GM18519 (cell line): ENCODE data around the gene FIS1.
"Not testable (repeated sequence)": the region's sequence is repeated elsewhere in the genome, so short reads cannot be mapped to it uniquely, and the experiment has no call there.

ENCODE experiments used
- ATAC-seq: cut with Tn5 transposase; IDR thresholded peaks from one replicate; pipeline ENCODE4 v1.9.1; 2021; ENCODE audit warnings: mild to moderate bottlenecking, moderate library complexity; ENCODE audit not compliant: unreplicated experiment, low FRiP score

Gene FIS1

DNA sequence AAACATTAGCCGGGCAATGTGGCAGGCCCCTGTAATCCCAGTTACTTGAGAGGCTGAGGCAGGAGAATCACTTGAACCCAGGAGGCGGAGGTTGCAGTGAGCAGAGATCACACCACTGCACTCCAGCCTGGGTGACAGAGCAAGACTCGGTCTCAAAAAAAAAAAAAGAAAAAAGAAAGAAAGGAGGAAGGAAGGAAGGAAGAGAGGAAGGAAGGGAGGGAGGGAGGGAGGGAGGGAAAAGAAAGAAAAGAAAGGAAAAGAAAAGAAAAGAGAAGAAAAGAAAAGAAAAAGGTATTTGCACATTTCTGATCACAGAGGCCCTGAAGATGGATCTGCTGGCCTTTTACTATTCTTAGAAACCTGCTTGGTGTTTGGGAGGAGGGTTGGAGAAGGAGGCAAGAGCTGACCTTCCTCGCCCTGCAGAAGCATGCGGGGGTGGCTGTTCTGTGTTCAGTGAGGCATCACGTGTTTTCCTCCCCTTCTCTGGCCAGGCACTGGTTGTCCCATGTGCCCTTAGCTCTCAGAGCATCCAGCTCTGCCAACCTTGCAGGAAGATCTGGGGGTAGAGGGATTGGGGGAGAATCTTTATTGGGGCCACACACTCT, 19.3 kb upstream of the FIS1 start:
- not testable (repeated sequence) for ATAC-seq

DNA sequence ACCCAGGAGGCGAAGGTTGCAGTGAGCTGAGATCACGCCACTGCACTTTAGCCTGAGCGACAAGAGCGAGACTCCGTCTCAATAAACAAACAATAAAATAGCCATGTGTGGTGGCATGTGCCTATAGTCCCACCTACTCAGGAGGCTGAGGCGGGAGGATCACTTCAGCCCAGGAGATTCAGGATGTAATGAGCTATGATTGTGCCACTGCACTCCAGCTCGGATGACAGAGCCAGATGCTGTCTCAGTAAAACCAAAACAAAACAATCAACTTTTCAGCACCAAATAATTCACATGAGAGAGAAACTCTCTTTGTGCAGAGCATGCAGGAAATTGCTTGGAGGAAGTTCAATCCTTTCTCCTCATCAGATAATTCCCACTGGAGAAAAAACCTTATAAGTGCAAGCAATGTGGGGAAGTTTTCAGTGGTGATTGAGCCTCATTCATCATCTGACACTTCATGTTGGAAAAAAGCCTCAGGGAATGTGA, 13.4 kb upstream of the FIS1 start:
- no peak for ATAC-seq

DNA sequence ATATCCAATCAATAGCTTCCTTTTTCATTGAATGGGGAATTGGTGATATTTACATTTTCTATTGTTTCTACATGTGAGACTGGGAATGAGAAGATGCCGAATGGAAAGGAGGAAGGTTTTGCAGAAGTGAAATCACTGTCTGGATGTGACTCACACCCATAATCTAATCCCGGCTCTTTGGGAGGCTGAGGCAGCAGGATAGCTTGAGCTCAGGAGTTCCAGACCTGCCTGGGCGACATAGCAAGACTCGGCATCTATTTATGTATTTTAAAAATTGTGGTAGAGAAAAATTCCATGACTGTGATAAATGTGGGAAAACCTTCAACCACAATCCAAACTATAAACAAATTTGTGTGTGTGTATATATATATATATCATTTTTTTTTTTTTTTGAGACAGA, 10.9 kb upstream of the FIS1 start:
- ATAC-seq, result no peak

DNA sequence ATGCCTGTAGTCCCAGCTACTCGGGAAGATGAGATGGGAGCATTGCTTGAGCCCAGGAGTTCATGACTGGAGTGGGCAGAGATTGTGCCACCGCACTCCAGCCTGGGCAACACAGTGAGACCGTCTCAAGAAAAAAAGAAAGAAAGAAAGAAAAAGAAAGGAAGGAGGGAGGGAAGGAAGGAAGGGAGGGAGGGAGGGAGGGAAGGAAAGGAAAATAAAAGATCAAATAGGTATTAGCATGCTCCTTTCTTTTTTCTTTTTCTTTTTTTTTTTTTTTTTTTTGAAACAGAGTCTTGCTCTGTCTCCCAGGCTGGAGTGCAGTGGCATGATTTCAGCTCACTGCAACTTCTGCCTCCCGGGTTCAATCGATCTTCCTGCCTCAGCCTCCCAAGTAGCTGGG, 8.3 kb upstream of the FIS1 start:
- not testable (repeated sequence) for ATAC-seq

DNA sequence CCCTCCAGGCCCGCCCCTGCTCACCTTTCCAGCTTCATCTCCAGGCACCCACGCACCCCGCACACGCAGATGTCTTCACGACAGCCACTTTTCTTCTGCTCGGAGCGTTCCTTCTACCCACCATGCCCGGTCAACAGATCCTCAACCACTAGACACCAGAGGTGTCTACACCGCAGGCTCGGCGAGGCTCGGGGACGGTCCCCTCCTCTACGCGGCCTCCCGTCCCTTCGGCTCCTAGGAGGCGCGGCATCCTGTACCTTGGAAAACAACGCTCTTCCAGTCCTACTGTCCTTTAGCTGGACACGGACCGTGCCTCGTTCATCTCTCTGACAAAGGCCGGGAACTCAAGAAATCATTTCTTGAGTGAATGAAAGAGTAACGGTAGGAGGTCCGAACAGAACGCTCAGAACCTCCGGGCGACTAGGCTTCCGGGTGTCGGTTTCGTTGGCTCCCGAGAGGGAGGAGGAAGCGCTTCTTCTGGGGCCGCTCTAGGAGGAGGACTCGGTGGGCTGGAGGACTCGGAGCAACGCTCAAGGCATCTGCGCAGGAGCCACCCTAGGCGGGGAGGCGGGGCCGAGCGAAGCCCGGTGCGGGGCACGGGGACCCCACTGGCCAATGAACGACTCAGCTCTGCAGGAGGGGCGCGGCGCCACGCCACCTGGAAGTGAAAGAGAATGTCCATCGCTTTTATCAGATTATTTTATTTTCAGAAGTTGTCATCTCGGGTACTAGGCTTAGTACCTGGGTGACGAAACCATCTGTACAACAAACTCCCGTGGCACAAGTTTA, 7.2 kb upstream of the FIS1 start:
- ATAC-seq, result peak; percentile 89

DNA sequence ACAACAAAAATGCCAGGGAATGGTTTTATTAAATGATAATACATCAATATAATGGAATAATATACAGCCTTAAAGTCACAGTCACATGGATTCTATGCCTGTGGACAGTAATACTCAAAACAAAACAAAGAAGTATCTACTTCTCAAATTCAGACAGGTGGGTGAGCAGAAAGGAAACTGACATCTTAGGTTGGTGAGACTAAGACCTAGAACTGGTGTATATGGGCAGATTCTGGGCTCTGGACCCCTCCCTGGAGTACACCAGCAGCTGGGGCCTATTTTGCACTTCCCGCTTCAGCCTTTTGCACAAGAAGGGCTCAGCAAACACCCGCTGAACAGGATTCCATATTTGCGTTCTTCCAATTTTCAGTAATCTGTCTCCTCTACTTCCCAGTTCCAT, 5.4 kb upstream of the FIS1 start:
- no peak for ATAC-seq

DNA sequence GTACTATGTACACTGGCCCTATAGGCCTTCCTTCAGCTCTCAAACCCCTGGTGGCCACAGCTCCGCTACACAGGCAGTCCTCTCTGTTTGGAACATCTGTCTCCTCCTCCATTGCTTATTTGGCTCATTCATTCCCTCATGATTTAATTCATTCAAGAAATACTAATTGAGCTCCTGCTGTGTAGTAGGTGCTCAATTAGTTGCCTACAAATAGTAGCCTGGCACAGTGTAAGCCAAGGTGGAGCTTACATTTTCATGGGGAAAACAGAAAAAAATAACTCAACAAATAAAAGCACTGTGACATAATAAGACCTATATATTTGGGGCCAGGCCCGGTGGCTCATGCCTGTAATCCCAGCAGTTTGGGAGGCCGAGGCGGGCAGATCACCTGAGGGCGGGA, 3.4 kb upstream of the FIS1 start:
- ATAC-seq, result no peak

DNA sequence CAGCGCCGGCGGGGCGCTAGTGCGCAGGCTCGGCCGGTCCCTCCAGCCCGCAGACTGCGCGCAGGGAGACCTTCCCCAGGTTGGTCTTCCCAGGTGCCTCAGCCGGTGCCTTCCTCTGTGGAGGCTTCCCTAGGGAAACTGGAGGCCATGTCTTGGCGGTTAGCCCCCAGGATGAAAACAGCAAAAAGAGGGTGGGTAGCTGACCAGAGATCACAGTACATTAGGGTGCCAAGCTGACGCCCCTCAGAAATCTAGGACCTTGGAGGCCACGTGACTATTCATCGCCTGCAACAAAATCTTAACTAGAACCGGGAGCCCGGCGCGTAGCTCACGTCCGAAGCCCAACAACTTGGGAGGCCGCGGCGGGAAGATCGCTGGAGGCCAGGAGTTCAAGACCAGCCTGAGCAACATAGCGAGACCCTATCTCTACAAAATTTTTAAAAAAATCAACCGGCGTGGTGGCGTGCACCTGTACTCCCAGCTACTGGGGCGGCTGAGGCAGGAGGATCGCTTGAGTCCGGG, 327 bp upstream of the FIS1 start:
- ATAC-seq, result no peak

DNA sequence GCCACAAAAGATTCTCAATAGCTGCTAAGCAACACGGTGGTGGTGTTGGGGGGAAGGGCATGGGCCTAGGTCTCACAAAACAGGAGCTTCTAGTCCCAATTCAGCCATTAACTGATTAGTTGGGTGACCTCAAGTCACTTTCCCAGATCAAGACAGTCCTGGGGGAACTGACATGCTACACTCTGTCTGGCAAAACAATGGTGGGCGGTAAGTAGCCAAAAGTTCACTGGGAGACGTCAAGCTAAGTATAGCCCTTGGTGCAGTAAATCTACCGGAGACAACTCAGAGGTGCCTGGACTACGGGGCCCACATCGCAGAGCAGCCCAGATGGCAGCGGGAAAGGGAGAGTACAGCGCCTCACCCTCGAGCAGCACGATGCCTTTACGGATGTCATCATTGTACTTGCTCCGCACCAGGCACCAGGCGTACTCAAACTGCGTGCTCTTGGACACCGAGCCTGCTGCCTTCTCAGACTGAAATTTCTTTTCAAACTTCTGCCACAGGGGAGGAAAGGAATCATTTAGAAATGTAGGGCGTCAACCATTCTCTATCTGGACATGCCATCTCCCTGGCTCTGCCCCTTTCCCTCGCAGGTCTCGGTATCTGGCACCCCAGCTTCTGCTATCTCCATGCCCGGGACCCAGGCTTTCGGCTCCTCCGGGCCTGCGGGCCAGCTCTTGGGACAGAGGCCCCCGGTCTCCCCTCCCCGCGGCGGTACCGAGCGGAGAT, 1.1 kb downstream of the FIS1 start:
- ATAC-seq, result no peak

DNA sequence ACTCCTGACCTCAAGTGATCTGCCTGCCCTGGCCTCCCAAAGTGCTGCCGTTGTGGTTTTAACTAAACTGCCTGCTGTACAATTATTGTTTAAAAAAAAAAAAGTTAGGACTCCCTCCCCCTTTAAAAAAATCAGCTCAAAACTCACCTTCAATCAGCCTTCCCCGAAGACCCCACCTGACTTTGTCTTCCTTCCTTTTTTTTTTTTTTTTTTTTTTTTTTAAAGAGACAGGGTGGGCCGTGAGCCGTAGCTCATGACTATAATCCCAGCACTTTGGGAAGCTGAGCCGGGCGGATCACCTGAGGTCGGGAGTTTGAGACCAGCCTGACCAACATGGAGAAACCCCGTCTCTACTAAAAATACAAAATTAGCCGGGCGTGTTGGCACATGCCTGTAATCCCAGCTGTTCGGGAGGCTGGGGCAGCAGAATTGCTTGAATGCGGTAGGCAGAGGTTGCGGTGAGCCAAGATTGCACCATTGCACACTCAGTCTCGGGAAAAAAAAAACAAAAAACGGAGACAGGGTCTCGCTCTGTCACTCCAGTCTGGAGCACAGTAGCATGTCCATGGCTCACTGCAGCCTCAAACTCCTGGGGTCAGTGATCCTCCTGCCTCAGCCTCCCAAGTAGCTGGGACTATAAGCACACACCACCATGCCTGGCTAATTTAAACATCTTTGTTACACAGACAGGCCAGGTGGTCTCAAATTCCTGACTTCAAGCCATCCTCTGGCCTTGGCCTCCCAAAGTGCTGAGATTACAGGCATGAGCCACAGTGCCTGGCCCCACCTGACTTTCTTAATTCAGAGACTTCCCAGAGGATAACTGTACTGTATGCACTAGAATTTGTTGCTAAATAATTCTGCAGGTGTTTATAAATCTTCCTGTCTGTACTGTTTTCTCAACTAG, 3.2 kb downstream of the FIS1 start:
- ATAC-seq, result no peak

DNA sequence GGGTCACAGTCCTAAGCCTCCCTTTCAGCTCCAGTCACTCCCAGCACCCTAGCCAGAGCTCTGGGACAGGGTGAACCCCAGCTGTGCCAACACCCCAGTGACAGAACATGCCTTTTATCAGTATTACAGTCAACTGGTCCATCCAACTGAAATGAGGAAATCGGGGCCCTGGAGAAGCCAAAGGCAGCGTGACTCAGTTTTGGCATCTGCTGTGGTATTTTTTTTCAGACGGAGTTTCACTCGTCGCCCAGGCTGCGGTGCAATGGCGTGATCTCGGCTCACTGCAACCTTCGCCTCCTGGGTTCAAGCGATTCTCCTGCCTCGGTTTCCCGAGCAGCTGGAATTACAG, 3.9 kb downstream of the FIS1 start:
- ATAC-seq, result no peak

DNA sequence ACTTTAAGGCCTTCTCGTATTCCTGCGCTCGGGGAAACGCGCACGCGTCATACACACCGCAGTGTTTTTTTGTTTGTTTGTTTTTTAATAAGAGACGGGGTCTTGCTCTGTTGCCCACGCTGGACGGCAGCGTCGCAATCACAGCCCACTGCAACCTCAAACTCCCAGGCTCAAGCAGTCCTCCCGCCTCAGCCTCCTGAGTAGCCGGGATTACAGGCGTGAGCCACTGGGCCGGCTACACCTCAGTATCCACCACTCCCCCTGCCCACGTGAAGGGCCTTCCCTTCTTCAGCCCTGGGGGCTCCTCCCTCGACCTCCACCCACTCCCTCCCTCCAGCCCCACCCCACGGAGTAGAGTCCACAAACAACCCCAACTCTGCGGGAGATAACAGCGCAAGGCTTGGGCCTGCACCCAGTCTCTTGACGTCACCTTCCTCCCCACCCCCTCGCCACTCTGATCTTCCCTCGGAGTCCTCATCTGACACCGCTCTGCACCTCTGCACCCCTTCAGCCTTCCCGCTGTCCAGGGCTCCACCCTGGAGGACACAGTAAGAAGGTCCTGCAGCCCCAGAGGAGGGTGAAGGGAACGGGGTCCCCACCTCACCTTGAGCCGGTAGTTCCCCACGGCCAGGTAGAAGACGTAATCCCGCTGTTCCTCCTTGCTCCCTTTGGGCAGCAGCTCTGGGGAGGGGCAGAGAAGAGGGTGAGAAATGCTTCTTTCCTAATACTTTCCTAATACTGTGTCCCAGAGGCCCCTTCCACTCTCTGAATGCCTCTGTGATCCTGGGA, 4.5 kb downstream of the FIS1 start:
- ATAC-seq, result no peak

DNA sequence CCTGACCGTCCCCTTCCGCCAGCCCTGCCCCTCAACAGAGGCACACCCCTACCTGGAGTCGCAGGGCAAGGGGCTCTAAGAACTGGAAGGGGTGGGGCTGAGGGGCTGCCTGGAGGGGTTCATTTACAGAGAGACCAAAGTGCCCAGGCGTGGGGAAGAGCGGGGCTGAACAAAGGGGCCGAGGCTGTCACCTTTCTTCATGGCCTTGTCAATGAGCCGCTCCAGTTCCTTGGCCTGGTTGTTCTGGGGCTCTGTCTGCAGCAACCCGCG, 5.0 kb downstream of the FIS1 start:
- ATAC-seq, result no peak

DNA sequence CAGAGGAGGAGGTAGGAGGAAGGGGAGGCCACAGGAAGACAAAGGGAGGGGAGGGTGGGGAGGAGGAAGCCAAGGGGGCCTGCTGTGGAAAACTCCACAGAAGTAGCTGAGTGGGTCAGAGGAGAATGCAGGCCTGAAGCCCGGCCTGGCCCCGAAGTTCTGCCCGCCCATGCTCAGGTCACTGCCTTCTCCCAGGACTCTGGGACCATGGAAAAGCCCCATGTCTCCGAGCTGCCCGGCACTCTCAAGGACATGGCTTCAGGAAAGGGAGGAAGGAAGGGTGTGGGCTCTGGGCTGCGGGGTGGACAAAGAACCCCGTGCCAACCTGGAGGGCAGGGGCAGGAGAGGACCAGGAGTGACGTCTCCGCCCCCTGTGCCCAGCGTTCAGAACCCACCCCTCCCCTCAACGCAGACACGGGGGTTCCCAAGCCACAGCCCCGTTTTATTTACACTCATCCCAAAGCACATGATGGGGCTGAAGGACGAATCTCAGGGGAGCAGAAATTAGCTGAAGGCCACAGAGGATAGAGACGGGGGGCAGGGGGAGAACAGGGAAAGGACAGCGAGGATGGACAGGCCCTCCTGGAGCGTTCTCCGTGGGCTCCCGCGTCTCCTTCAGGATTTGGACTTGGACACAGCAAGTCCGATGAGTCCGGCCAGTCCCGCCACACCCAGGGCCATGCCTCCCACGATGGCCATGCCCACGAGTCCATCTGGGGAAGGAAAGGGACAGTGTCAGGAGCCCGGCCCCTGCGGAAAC, 5.5 kb downstream of the FIS1 start:
- no peak for ATAC-seq

DNA sequence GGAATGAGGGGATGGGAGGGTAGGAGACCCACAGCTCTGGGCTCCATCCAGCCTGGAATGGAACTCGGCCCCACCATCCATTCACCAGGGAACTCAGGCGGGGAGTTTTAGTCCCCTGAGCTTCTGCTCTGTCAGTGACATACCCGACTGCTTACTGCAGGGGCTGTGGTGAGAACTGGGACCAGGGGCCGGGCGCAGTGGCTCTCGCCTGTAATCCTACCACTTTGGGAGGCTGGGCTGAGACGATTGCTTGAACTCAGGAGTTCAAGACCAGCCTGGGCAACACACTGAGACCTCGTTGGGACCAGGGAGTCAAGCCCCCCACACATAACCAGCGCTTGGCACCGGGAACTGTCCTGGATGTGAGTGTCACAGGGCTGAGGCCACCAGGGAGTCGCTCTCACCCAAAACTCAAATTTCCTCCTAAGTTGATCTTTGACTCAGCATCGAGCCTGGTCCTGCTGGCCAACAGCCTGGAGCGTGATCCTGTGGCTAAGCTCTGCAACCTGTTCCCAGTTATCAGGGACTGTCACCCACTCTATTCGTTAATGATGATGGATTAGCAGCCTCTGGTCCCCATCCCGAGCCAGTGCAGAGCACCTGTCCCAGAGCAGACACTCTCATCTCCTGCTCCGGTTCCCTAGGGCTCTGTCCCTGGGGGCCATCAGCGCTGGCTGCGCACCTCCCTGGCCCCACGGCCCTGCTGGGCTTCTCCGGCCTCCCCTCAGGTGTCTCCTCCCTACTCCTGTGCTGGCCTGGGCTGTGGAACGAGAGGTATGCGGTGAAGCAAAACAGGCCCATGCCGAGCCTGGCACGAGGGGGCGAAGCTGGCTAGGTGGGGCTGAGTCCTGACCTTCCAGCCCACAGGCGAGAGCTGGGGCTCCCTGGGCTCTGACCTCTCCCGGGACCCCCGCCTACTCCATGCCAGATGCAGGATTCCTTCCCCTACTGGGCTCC, 6.4 kb downstream of the FIS1 start:
- ATAC-seq, result no peak

DNA sequence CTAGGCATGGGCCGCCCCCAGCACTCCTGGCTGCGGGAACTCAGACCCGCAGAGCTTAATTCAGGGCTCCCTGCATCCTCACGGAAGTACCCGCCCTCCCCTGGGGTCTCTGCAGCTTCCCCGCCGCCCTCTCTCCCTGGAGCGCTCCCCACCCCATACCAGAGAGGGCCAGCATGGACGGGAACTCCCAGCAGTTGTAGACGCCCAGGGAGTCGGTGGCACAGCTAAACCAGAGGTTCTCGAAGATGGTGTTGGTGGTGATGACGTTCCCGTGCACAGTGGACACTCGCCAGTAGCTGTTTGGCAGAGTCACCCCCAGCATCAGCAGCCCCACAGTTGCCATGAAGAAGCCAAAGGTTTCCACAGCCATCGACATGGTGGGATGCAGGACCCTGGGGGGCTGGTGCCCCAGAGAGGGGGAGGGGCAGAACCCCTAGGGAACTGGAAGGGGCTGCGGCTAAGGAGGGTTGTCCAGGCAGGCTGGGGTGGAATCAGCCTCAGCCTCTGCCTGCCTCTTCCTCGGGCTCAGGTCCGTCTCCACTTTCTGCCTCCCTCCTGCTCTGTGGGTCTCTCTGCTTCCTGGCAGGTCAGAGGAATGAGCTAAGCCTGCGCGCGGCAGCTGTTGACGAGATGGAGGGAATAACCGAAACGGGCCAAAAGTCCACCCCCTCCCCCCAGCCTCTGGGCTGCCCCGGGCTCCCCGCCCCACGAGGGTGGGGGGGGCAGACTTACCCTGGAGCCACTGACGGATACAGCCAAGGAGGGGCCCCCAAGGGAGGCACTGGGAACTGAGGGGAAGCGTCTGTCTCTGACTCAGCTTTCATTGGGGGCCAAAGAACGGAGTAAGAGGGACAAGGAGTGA, 7.4 kb downstream of the FIS1 start, which contains the start of gene CLDN15:
Gene CLDN15, minus strand, starts transcription at position 597 of the 862 bp plus-strand sequence. Its CDS starts 221 bp downstream, at position 376.
- ATAC-seq, result no peak

DNA sequence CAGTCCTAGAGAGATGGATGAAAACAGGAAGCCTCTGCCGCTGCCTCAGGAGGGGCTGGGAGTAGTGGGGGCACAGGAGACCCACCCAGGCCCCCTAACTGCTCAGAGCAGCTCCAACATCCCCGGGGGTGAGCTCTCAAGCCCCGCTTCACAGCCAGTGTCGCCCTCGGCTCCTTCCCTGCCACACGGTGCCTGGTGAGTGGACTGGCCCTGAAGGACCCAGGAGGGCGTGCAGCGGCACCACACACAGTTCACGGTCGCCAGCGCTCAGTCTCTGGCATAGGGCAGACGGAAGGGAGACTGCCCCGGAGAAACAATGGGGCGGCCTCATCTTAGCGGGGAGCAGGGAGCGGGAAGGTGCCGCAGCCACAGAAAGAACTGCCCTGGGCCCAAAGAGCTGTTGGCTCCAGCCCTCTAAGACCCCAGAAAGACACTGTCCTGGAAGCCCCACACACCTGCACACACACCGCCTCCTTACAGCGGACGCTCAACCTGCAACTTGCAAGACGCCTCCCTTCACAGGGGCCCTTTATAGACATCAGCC, 8.5 kb downstream of the FIS1 start:
- no peak for ATAC-seq
